ENCODE results near the gene PTCD2.

Gene PTCD2

DNA sequence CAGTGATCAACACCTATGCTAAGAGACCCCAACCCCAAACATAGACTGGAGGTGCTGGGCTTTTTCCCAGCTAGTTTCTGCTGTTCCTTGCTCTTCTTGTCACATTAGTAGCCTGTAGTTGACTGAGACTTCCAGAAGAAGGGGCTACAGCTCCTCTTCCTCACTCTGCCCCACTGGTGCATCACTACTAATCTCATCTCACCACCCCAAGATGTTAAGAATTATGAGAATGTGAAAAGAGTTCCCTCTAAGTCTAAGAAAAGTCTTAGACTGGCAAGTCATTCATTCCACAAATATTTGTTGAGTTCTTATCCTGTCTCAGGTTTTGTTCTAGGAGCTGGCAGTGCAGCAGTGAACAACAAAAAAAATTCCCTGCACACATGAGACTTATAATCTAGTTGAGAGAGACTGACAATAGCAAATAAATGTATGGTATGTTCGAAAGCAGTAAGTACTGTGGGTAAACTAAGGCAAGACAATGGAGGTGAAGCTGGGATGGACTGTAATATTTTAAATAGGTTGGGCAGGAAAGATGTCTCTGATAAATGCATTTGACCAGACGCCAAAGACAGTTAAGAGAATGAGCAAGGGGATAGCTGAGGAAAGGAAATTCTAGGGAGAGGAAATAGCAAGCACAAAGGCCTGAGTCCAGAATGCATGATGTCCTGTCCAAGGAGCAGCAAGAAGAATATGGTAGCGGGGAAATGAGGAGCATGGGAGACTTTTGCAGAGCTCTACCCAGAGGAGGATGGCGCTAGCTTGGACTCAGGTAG lies 92.3 kb downstream of the PTCD2 start:
- H3K4me3 ChIP-seq (ENCODE audit: low read length), result no peak overlapping the region
- DNase-seq (ENCODE audit: low read depth), result peak; percentile 68
- TF ChIP-seq, protein P1, sequence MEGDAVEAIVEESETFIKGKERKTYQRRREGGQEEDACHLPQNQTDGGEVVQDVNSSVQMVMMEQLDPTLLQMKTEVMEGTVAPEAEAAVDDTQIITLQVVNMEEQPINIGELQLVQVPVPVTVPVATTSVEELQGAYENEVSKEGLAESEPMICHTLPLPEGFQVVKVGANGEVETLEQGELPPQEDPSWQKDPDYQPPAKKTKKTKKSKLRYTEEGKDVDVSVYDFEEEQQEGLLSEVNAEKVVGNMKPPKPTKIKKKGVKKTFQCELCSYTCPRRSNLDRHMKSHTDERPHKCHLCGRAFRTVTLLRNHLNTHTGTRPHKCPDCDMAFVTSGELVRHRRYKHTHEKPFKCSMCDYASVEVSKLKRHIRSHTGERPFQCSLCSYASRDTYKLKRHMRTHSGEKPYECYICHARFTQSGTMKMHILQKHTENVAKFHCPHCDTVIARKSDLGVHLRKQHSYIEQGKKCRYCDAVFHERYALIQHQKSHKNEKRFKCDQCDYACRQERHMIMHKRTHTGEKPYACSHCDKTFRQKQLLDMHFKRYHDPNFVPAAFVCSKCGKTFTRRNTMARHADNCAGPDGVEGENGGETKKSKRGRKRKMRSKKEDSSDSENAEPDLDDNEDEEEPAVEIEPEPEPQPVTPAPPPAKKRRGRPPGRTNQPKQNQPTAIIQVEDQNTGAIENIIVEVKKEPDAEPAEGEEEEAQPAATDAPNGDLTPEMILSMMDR (conservative IDR thresholded peaks at IDR 0.05; ENCODE audit: low read depth, low read length), result peak; percentile 57

DNA sequence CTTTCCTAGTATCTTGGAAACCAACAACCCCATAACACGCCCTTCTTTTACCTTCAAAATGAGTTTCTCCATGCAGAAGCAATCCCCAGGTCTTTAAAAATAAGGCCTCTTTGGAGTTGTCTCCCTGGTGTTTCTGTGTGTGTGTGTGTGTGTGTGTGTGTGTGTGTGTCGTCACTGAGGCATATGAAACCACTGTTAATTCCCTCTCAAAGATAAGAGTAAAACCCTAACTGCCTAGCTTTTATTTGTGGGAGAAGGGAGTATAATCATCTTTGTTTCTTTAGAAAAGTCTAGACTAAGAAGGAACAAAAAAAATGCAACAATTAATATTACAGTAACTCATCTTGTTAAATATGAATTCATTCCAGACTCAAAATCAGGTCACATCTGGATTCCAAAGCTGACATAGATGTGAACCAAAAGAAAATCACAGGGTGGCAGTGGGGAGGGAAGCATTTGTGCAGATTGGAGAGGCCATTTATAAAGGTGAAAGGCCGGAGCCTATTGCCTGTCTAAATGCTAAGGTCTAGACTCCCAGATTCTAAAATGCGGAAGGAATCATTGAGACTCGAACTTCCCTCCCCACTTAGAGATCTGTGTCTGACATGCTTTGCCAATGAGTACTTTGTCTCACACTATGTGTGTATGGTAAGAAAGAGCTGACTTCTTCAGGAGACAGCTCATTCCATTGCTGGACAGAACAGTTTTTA lies 95.6 kb downstream of the PTCD2 start:
- no peak for DNase-seq (ENCODE audit: low read depth)
- TF ChIP-seq, protein P1 (conservative IDR thresholded peaks at IDR 0.05; ENCODE audit: low read depth, low read length), result no peak
- H3K4me3 ChIP-seq (ENCODE audit: low read length), result no peak overlapping the region

DNA sequence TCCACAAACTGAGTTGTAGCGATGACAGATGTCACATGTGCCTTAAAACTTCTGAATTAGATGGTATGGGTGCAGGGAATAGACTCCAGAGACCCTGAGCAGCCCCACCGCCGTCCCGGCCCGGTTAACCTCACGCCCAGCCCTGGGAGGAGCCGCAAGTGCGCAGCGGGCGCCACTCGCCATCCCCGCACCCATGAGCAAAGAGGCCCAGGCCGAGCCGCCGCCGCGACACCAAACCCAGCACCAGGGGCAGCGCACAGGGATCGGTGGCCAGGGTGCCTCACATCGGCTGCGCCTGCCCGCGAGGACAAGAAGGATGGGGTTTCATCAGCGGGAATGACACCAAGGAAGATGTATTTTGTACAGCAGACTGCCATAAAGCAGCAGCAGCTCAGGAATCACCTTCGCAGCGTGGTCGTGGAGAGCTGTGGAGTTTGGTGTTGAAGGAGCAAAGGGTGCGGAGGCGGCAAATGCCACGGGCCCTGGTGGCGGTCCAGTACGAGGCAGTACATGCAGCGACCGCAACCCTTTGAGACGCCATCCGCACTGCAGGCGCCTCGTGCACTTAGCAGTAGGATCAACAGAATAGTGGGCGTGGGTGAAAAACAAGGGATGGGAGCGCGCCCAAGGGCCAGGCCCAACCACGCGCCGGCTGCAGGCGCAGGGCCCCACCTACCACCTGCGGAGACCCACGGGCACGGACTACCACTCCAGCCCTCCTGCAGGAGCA lies 97.3 kb downstream of the PTCD2 start:
- H3K4me3 ChIP-seq (ENCODE audit: low read length), result no peak overlapping the region
- TF ChIP-seq, protein P1 (conservative IDR thresholded peaks at IDR 0.05; ENCODE audit: low read depth, low read length), result no peak
- no peak for DNase-seq (ENCODE audit: low read depth)

Measured in retinal pigment epithelial cell (primary cell).